HG03135 (cell line): ENCODE results near the gene TMEM121.
A peak's percentile ranks its signal among the peaks of the same experiment; 100 is the strongest.
"Not testable (repeated sequence)": the region's sequence is repeated elsewhere in the genome, so short reads cannot be mapped to it uniquely, and the experiment has no call there.

Source experiments
- ATAC-seq: cut with Tn5 transposase; IDR thresholded peaks from one replicate; pipeline ENCODE4 v1.9.1; 2021; ENCODE audit warnings: mild to moderate bottlenecking, moderate library complexity; ENCODE audit not compliant: unreplicated experiment

Gene TMEM121

DNA sequence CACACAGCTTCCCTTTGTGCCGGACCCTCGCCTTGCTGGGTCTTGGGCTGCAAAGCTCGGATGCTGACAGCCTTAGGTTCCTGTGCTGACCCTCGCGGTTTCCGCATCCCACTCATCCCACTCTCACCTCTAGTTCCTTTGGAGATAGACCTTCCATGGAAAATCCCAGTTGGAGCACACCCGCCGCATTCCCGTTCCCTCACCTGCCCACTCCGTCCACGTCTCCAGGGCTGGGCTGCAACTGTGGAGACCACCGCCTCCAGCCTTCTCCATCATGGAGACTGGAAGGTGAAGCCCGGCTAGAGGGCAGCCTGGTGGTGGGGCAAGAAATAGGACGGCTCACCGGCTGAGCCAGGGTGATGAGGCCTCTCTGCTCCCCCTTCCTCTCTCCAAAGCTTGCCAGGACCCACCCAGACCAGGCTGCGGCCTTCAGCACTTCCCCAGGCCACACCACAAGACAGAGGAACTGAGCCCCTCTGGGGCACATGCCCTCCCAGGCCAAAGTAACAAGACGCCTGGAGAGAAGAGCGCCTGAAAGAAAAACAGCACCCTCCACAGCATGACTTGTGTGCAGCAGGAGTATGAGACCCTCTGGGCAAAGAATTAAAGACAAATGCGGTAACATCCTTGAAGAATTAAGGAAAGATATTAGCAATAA lies 15.0 kb downstream of the TMEM121 start:
- no peak for ATAC-seq

- ATAC-seq, result not testable (repeated sequence)
Observed at GRCh38 chr14:105545676-105546075, 19.3 kb downstream of the TMEM121 start.

DNA sequence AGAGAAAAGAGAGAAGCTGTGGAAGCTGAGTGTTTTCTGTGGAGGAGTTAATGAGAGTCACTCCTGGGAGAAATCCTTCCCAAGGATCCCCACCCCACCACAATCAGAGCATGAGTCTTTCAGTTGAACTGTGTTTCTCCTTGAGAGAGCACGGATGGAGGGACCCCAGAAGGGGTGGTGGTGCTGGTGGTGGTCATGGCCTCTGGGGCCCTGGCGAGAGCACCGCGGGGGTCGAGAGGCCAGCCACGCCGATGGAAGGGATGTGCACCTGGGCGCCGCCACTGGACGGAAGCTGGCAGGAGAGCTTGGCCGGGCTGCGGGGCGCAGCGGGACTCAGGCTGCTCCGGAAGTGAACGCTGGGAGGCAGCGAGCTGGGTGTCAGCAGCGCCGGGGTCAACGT lies 20.0 kb downstream of the TMEM121 start:
- ATAC-seq, result not testable (repeated sequence)

DNA sequence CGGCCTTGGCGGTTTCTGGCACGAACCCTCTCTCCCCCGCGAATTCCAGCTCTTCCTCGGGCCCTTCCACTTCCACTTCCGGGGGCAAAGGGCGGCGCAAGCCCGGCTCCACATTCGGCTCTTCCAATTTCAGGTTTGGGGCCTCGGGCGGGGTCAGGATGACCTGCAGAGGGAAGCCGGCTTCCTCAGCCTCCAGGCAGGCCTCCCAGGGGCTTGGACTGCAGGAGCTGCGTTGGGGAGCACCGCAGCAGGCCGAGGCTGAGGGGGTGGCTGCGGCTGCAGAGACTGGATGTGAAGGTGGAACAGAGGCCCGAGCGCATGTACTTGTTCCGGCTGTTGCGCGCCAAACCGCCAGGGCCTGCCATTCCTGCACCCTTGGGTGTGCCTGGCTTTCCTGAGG lies 20.7 kb downstream of the TMEM121 start:
- ATAC-seq, result not testable (repeated sequence)

DNA sequence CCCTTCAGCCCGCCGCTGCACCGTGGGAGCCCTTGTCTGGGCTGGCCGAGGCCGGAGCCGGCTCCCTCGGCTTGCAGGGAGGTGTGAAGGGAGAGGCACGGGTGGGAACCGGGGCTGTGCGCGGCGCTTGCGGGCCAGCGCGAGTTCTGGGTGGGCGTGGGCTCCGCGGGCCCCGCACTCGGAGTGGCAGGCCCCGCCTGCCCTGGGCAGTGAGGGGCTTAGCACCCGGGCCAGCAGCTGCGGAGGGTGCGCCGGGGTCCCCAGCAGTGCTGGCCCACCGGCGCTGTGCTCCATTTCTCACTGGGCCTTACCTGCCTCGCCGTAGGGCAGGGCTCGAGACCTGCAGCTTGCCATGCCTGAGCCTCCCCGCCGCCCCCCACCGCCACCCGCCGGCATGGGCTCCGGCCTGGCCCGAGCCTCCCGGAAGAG lies 21.4 kb downstream of the TMEM121 start:
- ATAC-seq, result no peak

DNA sequence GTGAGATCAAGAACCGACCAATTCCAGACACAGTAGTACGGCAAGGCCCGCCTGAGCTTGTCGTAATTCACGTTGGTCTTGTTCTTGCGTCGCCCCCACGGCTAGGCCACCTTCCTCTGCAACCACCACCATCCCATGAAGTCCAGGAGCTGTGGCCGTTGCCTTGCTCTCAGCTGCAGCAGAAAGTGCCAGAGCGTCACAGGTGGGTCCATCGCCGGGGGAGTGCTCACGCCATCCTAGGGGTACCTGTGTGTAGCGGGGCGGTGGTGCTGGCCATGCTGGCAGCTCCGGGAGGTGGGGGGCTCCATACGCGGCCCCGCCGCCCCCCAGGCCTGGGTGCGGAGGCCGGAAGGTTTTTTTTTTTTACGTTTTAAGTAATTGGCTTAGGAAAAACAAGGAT lies 23.1 kb downstream of the TMEM121 start:
- ATAC-seq, result no peak

DNA sequence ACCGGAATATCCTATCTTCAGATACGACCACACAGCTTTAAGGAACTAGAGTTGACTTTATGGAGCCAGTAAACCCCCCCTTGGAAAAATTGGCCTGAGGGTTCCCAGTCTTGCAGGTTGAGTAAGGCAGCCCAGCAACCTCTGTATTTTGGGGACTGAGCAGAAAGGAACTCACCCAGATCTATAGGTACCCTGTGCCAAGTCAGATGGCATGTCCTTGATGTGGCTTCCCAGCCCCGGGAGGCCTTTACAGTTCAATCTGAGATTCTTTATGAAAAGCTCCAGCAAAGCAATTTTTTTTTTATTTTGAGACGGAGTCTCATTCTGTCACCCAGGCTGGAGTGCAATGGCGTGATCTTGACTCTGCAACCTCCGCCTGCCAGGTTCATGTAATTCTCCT lies 27.6 kb downstream of the TMEM121 start:
- no peak for ATAC-seq

GRCh38 chr14:105554523-105554922 lies 28.1 kb downstream of the TMEM121 start:
- no peak for ATAC-seq

GRCh38 chr14:105557671-105558070 lies 31.3 kb downstream of the TMEM121 start:
- not testable (repeated sequence) for ATAC-seq

DNA sequence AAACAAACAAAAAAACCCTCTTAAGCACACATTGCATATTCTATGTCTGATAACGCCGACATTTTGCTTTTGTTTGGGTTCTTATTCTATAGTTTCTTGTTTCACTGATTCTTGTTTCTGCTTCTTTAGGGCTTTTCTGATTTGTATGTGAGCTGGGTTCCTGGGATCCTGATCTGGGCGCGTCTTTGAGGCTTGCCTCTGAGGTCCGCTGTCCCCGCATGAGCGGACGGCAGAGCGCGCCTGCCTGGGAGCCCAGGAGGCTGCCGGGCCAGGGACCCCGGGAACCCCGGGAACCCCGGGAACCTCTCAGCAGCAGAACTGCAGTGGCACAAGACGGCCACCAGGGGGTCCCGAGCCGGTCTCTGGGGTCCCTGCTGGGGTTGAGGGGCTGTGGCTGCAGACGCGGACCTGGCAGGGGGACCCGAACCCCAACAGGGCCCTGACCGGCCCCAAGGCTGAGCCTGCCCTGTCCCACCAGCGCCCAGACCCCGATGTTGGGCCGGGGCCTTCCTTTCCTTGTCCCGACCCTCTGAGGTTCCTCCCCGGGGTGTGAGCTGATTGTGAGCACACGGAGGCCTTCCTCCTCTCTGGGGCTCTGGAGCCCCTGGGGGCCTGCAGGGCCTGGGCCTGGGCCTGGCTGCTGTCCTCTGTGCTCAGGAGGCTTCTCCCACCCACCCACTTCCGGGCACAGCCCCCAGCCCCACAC lies 32.2 kb downstream of the TMEM121 start:
- ATAC-seq, result not testable (repeated sequence)

DNA sequence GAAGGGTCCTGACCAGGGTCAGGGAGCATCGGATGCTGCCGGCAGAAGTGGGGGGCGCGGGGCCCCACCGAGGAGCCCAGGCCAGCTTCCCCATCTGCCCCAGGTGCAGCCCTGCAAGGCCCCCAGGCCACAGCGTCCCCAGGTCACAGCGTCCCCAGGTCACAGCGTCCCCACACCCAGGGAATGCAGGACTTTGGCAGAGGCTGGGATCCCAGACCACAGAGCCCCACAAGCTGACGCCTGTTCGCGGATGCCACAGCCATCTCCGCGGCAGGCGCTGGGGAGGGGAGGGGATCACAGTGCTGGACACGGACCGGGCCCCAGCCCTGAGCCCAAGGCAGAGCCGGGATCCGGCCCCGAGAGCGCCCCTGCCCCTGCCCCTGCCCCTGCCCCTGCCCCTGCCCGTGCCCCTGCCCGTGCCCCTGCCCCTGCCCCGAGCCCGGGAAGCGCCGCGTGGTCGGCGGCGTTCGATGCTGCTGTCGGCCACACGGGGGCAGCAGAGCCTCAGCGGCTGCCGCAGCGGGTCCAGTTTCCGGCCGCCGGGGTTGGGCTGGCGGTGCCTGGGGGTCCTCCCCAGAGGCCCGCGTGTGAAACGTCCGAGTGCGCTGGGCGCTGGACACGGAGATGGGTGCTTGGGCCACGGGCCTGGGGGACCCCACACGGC lies 33.1 kb downstream of the TMEM121 start:
- peak; percentile 39 for ATAC-seq

DNA sequence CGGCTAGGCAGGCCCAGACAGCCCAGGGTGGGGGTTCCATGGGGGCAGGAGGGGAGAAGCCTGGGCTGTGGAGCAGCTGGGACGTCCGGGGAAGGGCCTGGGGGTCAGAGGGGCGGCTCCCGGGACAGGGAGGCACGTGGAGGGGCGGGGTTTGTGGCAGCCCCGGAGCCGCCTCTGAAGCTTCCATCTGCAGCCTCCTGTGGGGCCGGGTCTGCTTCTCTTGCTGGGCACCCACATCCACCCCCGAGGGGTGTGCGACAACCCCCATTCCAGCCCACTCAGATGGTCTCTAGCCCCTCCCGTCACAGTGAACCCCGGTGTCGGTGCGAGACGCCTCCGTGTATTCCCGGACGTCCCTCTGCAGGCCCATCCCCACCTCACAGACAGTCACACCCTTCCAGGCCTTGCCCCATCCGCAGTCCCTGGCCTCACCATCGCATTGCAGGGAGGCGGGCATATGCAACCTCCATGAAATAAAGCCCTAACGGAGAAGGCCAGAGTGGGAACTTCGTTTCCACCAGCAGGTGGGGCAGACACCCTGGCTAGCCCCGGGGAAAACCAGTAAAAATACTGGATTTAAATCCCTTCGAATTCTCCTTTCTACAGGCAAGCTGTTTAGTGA lies 33.8 kb downstream of the TMEM121 start:
- peak; percentile 46 for ATAC-seq

GRCh38 chr14:105561345-105561744 lies 35.0 kb downstream of the TMEM121 start:
- ATAC-seq, result not testable (repeated sequence)

DNA sequence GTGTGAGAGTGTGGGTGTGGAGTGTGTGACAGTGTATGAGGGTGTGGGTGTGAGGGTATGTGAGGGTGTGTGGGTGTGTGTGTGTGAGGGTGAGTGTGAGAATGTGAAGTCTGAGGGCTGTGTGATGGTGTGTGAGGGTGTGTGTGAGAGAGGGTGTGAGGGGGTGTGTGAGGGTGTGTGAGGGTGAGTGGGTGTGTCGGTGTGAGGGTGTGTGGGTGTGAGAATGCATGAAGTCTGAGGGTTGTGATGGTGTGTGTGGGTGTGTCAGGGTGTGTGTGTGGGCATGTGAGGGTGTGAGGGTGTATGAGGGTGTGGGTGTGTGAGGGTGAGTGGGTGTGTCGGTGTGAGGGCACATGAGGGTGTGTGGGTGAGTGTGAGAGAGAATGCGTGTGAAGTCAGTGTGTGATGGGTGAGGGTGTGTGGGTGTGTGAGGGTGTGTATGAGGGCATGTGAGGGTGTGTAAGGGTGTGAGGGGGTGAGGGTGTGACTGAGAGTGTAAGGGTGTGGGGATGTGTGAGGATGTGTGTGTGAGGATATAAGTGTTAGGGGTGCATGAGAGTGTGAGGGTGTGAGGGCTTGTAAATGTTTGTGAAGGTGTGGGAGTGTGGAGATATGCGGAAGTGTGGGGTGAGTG lies 36.4 kb downstream of the TMEM121 start:
- no peak for ATAC-seq

- no peak for ATAC-seq
Observed at GRCh38 chr14:105563347-105563737, 37.0 kb downstream of the TMEM121 start.

DNA sequence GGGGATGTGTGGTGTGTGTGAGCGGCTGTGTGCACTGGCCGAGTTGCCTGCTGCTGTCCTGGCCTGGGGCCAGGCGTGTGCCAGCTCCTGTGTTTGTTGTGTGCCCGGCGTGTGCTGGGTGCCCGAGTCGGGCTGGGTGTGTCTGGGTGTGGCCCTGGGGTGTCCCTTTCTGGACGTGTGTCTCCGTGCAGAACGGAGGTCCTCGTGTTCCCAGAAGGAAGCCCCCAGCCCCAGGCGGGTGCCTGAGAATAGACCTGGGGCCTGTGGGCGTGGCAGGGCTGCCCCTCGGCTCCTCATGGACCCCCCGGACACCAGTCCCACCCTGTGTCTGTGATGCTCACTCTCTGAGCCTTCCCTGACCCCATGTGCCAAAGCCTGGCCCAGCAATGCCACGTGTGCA lies 38.2 kb downstream of the TMEM121 start:
- ATAC-seq, result not testable (repeated sequence)

DNA sequence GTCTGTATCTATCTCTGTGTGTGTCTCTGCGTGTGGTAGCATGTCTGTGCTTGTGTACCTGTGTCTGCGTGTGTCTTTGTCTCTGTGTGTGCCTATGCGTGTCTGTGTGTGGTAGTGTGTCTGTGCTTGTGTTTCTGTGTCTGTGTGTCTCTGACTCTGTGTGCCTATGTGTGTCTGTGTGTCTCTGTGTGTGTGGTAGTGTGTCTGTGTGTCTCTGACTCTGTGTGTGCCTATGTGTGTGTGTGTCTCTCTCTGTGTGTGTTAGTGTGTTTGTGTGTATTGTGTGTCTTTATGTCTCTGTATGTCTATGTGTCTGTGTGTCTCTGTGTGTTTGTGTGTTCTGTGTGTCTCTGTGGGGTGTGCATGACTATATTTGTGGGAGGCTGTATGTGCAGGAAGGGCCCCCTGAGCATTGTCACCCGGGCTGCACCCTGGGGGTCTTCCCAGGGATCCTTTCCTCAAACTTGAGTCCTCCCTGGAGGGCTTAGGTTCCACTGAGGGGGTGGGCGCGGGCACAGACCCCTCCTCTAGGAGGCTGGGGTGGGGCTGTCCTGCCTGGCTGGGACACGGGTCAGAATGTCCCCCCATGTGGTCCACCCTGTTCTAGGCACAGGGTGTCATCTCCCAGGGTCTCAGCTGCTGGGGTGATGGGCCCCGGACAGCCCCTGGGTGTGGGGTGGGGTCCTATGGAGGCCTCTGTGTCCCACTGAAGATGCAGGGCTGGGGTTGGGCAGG lies 39.0 kb downstream of the TMEM121 start:
- not testable (repeated sequence) for ATAC-seq

- ATAC-seq, result peak; percentile 40
Observed at GRCh38 chr14:105566248-105567163, 40.1 kb downstream of the TMEM121 start.
